Measurements from ENCODE around the gene TMEM92. TPM values are rescaled to one million over a fixed set of nuclear protein-coding genes. Genes with fewer than 3 reads are reported as not detected.

The TMEM92 gene
- total RNA-seq (ENCODE audit: low replicate concordance) = 0.12 and 0.15 TPM in 2 replicates

DNA sequence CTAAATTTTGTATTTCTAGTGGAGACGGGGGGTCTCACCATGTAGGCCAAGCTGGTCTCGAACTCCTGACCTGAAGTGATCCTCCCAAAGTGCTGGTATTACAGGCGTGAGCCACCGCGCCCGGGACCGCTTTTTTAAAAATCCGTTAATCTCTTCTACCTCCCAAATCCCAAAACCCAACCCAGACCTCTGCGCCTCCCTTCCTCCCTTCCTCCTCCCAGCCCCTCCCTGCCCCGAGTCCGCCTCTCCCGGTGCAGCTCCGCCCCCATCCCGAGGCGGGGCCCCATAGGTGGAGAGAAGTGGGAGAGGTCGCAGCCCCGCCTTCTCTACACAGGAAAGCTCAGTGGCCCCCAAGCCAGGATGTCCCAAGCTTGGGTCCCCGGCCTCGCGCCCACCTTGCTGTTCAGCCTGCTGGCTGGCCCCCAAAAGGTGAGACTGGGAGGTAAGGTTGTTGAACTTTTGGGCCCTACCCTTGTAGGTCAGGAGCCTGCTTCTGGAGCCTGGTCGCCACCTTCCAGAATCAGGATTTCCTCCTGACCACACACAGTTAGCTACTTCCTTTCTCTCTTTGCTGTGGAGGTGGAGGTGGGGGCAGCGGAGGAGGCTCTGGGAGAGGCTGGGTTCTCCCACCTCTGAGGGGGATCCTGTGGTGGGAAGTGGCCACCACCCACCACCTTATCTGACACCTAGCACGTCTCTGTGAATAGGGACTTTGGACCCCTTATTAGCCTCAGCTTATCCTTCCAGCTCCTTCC, at the start of gene TMEM92:
Gene TMEM92 (plus strand): TSS at position 325 of the 755 bp plus-strand sequence. CDS start 36 bp downstream, at position 361.

Other genes with a start within 250 kb of the TMEM92 start
- gene ITGA3, start 218.4 kb upstream of the TMEM92 start, total RNA-seq (ENCODE audit: low replicate concordance) = 38.4 and 269 TPM in 2 replicates
- 18.3 and 42.1 TPM in 2 replicates for gene PDK2, start 179.1 kb upstream of the TMEM92 start, total RNA-seq (ENCODE audit: low replicate concordance)
- 0.35 and 2.2 TPM in 2 replicates for gene SAMD14, start 144.3 kb upstream of the TMEM92 start, total RNA-seq (ENCODE audit: low replicate concordance)
- 40.7 and 54.1 TPM in 2 replicates for gene PPP1R9B, start 123.8 kb upstream of the TMEM92 start, total RNA-seq (ENCODE audit: low replicate concordance)
- gene SGCA, start 108.5 kb upstream of the TMEM92 start, total RNA-seq (ENCODE audit: low replicate concordance) = 1.8 and 8.4 TPM in 2 replicates
- 1,618 and 2,280 TPM in 2 replicates for gene COL1A1, start 72.8 kb upstream of the TMEM92 start, total RNA-seq (ENCODE audit: low replicate concordance)
- 49.4 and 53.1 TPM in 2 replicates for gene XYLT2, start 71.7 kb downstream of the TMEM92 start, total RNA-seq (ENCODE audit: low replicate concordance)
- 63.7 and 77.1 TPM in 2 replicates for gene MRPL27, start 98.7 kb downstream of the TMEM92 start, total RNA-seq (ENCODE audit: low replicate concordance)
- 0.59 and 2.6 TPM in 2 replicates for gene EME1, start 98.8 kb downstream of the TMEM92 start, total RNA-seq (ENCODE audit: low replicate concordance)
- 98.9 and 209 TPM in 2 replicates for gene LRRC59, start 123.1 kb downstream of the TMEM92 start, total RNA-seq (ENCODE audit: low replicate concordance)
- gene ACSF2, start 151.8 kb downstream of the TMEM92 start, total RNA-seq (ENCODE audit: low replicate concordance) = 23.2 and 71.8 TPM in 2 replicates
- gene CHAD, start 194.4 kb downstream of the TMEM92 start, total RNA-seq (ENCODE audit: low replicate concordance) = not detected in 2 replicates
- 14.7 and 14.9 TPM in 2 replicates for gene RSAD1, start 204.4 kb downstream of the TMEM92 start, total RNA-seq (ENCODE audit: low replicate concordance)
- gene MYCBPAP, start 234.0 kb downstream of the TMEM92 start, total RNA-seq (ENCODE audit: low replicate concordance) = 0.15 and 4.1 TPM in 2 replicates

Data from smooth muscle cell of the coronary artery (primary cell).